ENCODE results near the gene PHYKPL. TPM values are rescaled to one million over a fixed set of nuclear protein-coding genes. Genes with fewer than 3 reads are reported as not detected.

The PHYKPL gene
- total and polyA plus RNA-seq, 2 of the 13 experiments (the other 11 are each of a cell fraction or from before 2014, with no cell fraction given) = 18.0 to 78.6 TPM

DNA sequence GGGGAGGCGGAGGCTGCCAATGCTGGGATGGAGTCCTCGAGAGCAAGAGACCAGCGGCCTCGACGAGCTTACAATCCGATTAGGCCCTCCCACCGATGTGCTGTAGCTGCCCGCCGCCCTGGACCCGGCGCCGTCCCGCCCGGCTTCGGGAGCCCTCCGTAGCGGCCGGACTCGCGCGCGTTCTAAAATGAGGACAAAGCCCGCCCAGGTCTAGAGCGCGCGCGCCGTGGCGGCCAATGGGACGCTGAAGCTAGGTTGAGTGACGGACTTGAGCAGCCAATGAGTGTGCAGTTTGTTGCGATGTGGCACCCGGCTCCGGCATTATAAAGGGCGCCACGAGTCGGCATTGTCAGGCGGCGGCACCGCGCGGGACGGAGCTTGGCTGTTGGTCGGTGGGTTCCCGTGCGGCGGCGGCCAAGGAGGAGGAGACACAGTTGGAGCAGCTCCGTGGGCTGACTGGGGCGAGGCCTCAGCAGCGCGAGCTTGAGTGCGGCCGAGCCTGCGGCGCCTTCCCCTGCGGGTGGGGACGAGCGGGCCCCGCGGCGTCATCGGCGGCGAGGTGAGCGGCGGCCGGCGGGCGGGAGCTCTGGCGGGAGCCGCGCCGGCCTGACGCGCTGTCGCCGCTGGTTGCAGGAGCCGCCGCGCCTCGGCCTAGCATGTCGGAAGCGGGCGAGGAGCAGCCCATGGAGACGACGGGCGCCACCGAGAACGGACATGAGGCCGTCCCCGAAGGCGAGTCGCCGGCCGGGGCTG, 28.2 kb downstream of the PHYKPL start, which contains the start of gene HNRNPAB (continued):
- TF ChIP-seq, protein P1, sequence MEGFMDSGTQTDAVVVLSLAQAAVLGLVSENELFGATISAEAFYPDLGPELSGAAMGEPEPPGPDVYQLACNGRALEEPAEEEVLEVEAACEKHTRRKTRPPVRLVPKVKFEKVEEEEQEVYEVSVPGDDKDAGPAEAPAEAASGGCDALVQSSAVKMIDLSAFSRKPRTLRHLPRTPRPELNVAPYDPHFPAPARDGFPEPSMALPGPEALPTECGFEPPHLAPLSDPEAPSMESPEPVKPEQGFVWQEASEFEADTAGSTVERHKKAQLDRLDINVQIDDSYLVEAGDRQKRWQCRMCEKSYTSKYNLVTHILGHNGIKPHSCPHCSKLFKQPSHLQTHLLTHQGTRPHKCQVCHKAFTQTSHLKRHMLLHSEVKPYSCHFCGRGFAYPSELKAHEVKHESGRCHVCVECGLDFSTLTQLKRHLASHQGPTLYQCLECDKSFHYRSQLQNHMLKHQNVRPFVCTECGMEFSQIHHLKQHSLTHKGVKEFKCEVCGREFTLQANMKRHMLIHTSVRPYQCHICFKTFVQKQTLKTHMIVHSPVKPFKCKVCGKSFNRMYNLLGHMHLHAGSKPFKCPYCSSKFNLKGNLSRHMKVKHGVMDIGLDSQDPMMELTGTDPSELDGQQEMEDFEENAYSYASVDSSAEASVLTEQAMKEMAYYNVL (CRISPR knock-in tag; IDR thresholded peaks at IDR 0.05; ENCODE audit: borderline replicate concordance) = peak; percentile 68
- TF ChIP-seq U2AF2 (IDR thresholded peaks at IDR 0.05; ENCODE audit: low read depth, low read length) (no peak), RFXANK (CRISPR knock-in tag; IDR thresholded peaks at IDR 0.05) (no peak), ZNF720 (CRISPR knock-in tag; IDR thresholded peaks at IDR 0.05) (0 out of 2 replicates have a peak, but pooled peaks have one; percentile 43), MTF2 (CRISPR knock-in tag; IDR thresholded peaks at IDR 0.05; ENCODE audit: borderline replicate concordance) (no peak), DZIP1 (CRISPR knock-in tag; IDR thresholded peaks at IDR 0.05) (peak; percentile 89), CREM (IDR thresholded peaks at IDR 0.05) (peak; percentile 44; the same call in 1 of the 2 replicates), CREM (CRISPR knock-in tag; IDR thresholded peaks at IDR 0.05) (no peak), TP53 (CRISPR knock-in tag; conservative IDR thresholded peaks at IDR 0.05) (peak; percentile 80), ETS1 (CRISPR knock-in tag; IDR thresholded peaks at IDR 0.05) (peak; percentile 87), ERF (CRISPR knock-in tag; IDR thresholded peaks at IDR 0.05) (peak; percentile 72; the same call in 1 of the 2 replicates)
- TF ChIP-seq, protein P2, sequence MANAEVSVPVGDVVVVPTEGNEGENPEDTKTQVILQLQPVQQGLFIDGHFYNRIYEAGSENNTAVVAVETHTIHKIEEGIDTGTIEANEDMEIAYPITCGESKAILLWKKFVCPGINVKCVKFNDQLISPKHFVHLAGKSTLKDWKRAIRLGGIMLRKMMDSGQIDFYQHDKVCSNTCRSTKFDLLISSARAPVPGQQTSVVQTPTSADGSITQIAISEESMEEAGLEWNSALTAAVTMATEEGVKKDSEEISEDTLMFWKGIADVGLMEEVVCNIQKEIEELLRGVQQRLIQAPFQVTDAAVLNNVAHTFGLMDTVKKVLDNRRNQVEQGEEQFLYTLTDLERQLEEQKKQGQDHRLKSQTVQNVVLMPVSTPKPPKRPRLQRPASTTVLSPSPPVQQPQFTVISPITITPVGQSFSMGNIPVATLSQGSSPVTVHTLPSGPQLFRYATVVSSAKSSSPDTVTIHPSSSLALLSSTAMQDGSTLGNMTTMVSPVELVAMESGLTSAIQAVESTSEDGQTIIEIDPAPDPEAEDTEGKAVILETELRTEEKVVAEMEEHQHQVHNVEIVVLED (CRISPR knock-in tag; IDR thresholded peaks at IDR 0.05; ENCODE audit: borderline replicate concordance) = peak; percentile 86; the same call in 1 of the 2 replicates
- TF ChIP-seq, protein P3, sequence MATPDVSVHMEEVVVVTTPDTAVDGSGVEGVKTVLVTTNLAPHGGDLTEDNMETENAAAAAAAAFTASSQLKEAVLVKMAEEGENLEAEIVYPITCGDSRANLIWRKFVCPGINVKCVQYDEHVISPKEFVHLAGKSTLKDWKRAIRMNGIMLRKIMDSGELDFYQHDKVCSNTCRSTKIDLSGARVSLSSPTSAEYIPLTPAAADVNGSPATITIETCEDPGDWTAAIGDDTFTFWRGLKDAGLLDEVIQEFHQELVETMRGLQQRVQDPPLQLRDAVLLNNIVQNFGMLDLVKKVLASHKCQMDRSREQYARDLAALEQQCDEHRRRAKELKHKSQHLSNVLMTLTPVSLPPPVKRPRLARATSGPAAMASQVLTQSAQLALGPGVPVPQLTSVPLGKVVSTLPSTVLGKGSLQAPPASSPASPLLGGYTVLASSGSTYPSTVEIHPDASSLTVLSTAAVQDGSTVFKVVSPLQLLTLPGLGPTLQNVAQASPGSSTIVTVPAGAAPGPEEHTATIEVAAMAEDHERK (CRISPR knock-in tag; IDR thresholded peaks at IDR 0.05; ENCODE audit: low read depth) = peak; percentile 63; the same call in 1 of the 2 replicates
- TF ChIP-seq, protein P4, sequence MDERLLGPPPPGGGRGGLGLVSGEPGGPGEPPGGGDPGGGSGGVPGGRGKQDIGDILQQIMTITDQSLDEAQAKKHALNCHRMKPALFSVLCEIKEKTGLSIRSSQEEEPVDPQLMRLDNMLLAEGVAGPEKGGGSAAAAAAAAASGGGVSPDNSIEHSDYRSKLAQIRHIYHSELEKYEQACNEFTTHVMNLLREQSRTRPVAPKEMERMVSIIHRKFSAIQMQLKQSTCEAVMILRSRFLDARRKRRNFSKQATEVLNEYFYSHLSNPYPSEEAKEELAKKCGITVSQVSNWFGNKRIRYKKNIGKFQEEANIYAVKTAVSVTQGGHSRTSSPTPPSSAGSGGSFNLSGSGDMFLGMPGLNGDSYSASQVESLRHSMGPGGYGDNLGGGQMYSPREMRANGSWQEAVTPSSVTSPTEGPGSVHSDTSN (CRISPR knock-in tag; IDR thresholded peaks at IDR 0.05) = peak; percentile 98
- TF ChIP-seq, protein P5, sequence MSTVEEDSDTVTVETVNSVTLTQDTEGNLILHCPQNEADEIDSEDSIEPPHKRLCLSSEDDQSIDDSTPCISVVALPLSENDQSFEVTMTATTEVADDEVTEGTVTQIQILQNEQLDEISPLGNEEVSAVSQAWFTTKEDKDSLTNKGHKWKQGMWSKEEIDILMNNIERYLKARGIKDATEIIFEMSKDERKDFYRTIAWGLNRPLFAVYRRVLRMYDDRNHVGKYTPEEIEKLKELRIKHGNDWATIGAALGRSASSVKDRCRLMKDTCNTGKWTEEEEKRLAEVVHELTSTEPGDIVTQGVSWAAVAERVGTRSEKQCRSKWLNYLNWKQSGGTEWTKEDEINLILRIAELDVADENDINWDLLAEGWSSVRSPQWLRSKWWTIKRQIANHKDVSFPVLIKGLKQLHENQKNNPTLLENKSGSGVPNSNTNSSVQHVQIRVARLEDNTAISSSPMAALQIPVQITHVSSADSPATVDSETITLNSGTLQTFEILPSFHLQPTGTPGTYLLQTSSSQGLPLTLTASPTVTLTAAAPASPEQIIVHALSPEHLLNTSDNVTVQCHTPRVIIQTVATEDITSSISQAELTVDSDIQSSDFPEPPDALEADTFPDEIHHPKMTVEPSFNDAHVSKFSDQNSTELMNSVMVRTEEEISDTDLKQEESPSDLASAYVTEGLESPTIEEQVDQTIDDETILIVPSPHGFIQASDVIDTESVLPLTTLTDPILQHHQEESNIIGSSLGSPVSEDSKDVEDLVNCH (CRISPR knock-in tag; IDR thresholded peaks at IDR 0.05) = 0 out of 2 replicates have a peak, but pooled peaks have one; percentile 34
